K562 (cell line): ENCODE data around the gene PLEKHM2. TPM values are rescaled to one million over a fixed set of nuclear protein-coding genes. Genes with fewer than 3 reads are reported as not detected.

Experiments
- AFF4 ChIP-seq: sonication (generic); formaldehyde crosslinking; IDR thresholded peaks from 2 replicates; pipeline ENCODE4 v1.8.0; 2023; ENCODE audit warnings: mild to moderate bottlenecking, missing genetic modification reagents
- ARID3A ChIP-seq: IDR thresholded peaks from 2 replicates; pipeline ENCODE4 v1.6.1; 2012; ENCODE audit warnings: low read depth, low read length, improper control_type of control experiment, borderline replicate concordance
- CREB1 ChIP-seq, 2 experiments: sonication (generic) in 1 of 2; formaldehyde crosslinking in 1 of 2; IDR thresholded peaks; 2 replicates each; pipeline versions ENCODE4 v1.6.1 to v1.8.0; 2012 to 2022; ENCODE audit warnings: inconsistent platforms in 1 of 2, mild to moderate bottlenecking in 1 of 2, missing genetic modification reagents in 1 of 2, moderate library complexity in 1 of 2
- MAX ChIP-seq: sonication (generic); formaldehyde crosslinking; IDR thresholded peaks from 2 replicates; pipeline ENCODE4 v1.9.0; 2022; ENCODE audit warnings: mild to moderate bottlenecking, missing genetic modification reagents
- MIER1 ChIP-seq: fragments of 450-650 bp; IDR thresholded peaks from 2 replicates; pipeline ENCODE4 v1.6.1; 2016; ENCODE audit warnings: antibody characterized with exemption, mild to moderate bottlenecking, low read depth
- NR2C2 ChIP-seq, 2 experiments: fragments of 200-800 bp in 1 of 2; sonication (Bioruptor generic) in 1 of 2; sonication (generic) in 1 of 2; formaldehyde crosslinking in 1 of 2; IDR thresholded peaks; 2 replicates each; pipeline versions ENCODE4 v1.6.1 to v1.8.0; 2016 to 2022; ENCODE audit warnings: mild to moderate bottlenecking in 1 of 2, missing compliant biosample characterization in 1 of 2, missing genetic modification characterization in 1 of 2, missing genetic modification reagents in 1 of 2
- RB1 ChIP-seq: fragments of 450-650 bp; IDR thresholded peaks from 2 replicates; pipeline ENCODE4 v1.6.1; 2017; ENCODE audit warnings: low read depth, mild to moderate bottlenecking
- RCOR1 ChIP-seq, 2 experiments: IDR thresholded peaks; 2 replicates each; pipeline ENCODE4 v1.6.1; 2012; ENCODE audit warnings: low read depth in 2 of 2, low read length in 2 of 2, borderline replicate concordance in 1 of 2, improper control_type of control experiment in 1 of 2
- REST ChIP-seq, 2 experiments: fragments of 450-650 bp; formaldehyde crosslinking in 1 of 2; IDR thresholded peaks; 2 replicates each; pipeline versions ENCODE4 v1.4.0 to v1.6.1; 2014 to 2020; ENCODE audit warnings: mild to moderate bottlenecking in 2 of 2, borderline replicate concordance in 1 of 2, low read depth in 1 of 2
- polyA plus RNA-seq, 8 experiments: library from polyadenylated mRNA; depleted of rRNA in 4 of 8; stranded (reverse) in 5 of 8; unstranded in 3 of 8; fragments of >200 nt; fragmentation: Nextera tagmentation in 2 of 8; fragmentation: Illumina TruSeq in 1 of 8; extraction: Ambion mirVana in 2 of 8; extraction: Trizol in 1 of 8; gene quantifications; 2 replicates each; pipeline versions ENCODE4 v1.2.1 to v1.2.3, GENCODE V29; 2011 to 2014; ENCODE audit warnings: inconsistent platforms in 1 of 8, missing spikeins in 1 of 8
- total RNA-seq, 7 experiments: library from RNA; depleted of rRNA in 6 of 7; stranded (reverse); fragments of >200 nt in 6 of 7; fragmentation: Illumina TruSeq in 2 of 7; extraction: Trizol in 2 of 7; gene quantifications; 2 replicates each; pipeline versions ENCODE4 v1.2.1 to v1.2.3, GENCODE V29; 2011 to 2021; ENCODE audit warnings: low replicate concordance in 1 of 7

Gene PLEKHM2
- total and polyA plus RNA-seq, 9 of the 15 experiments (the other 6 are each of a cell fraction or from before 2014, with no cell fraction given) = 0.27 to 63.7 (median 33.2) TPM

- 0 out of 2 replicates have a peak, but pooled peaks have one; percentile 36 for TF ChIP-seq AFF4 (CRISPR knock-in tag)
- no peak for TF ChIP-seq NR2C2 (CRISPR knock-in tag; IDR thresholded peaks at IDR 0.05)
- no peak for TF ChIP-seq NR2C2 (tag; IDR thresholded peaks at IDR 0.05)
- peak; percentile 23 to 84; a peak in 2 of 4 replicates for TF ChIP-seq RCOR1 (IDR thresholded peaks at IDR 0.05; ENCODE audit: borderline replicate concordance in 1 of 2, low read depth in 2 of 2, low read length in 2 of 2)
- TF ChIP-seq REST (IDR thresholded peaks at IDR 0.05; ENCODE audit: borderline replicate concordance) = peak; percentile 86
- no peak for TF ChIP-seq REST (CRISPR knock-in tag; IDR thresholded peaks at IDR 0.05; ENCODE audit: low read depth)
- 0 out of 2 replicates have a peak, but pooled peaks have one; percentile 20 for TF ChIP-seq ARID3A
- no peak for TF ChIP-seq CREB1 (IDR thresholded peaks at IDR 0.05)
- peak; percentile 24; the same call in 1 of the 2 replicates for TF ChIP-seq CREB1 (CRISPR knock-in tag; IDR thresholded peaks at IDR 0.05)
- TF ChIP-seq RB1 = peak; percentile 83; the same call in 1 of the 2 replicates
- TF ChIP-seq MAX = peak; percentile 44; the same call in 1 of the 2 replicates
- TF ChIP-seq MIER1 = no peak
Measured at GRCh38 chr1:15740924-15741850, 57.1 kb downstream of the PLEKHM2 start (continued).
